ENCODE data around the gene C11orf52. TPM values are rescaled to one million over a fixed set of nuclear protein-coding genes. Genes with fewer than 3 reads are reported as not detected.

Gene C11orf52
- total and polyA plus RNA-seq, 2 of the 13 experiments (the other 11 are each of a cell fraction or from before 2014, with no cell fraction given) = 7.4 to 11.0 TPM

GRCh38 chr11:111936040-111936540 is 17.4 kb downstream of the C11orf52 start:
- BruUV-seq (replicated peaks) = TSS peak; percentile 65
- Histone ChIP-seq H3K4me1 (ENCODE audit: insufficient read depth, low read length) (peaks cover 71% of the 10 kb centered on the region), H3K9ac (ENCODE audit: insufficient read depth, low read depth, low read length) (peak overlapping the region; percentile 68), H3K27ac (ENCODE audit: extremely low read length, insufficient read depth, low read length) (peak overlapping the region; percentile 90), H3K79me2 (ENCODE audit: insufficient read depth, low read length) (peaks cover 16% of the 10 kb centered on the region), H3K4me2 (ENCODE audit: low read depth, low read length) (peak overlapping the region; percentile 98), H4K20me1 (ENCODE audit: insufficient read depth, low read length) (no peaks in the 10 kb centered on the region; the same call in 1 of the 2 replicates), H3K36me3 (replicated peaks in 1 of 2; ENCODE audit: control insufficient read depth in 1 of 2, insufficient read depth in 2 of 2, low read length in 2 of 2) (no peaks in the 10 kb centered on the region), H2AFZ (ENCODE audit: low read length) (peak overlapping the region; percentile 57), H3K27me3 (ENCODE audit: control insufficient read depth in 1 of 2, insufficient read depth in 2 of 2, low read length in 2 of 2) (no peaks in the 10 kb centered on the region), H3K4me3 (replicated peaks in 1 of 3; ENCODE audit: insufficient read depth in 1 of 3, low read depth in 2 of 3, low read length in 3 of 3) (peak overlapping the region; percentile 72 to 85 (median 84)), H3K9me3 (ENCODE audit: low read length) (no peaks in the 10 kb centered on the region)
- ATAC-seq = no peak
- 0% methylated on average over 3 of the region's 3 CpGs for WGBS (ENCODE audit: low lambda C conversion rate)
- ChIA-PET POLR2A (interaction anchor here (0.8 to 4.4 kb wide), 13 partner anchors 9 to 236 kb away, joined by 3 to 66 read pairs (median 6); partner anchors contain the start of genes ALG9, C11orf52, DLAT and SDHD), CTCF (ENCODE audit: low intra/inter-chr PET ratio, low total read pairs) (no interaction called here)
- in situ Hi-C loops (cut with HindIII; ENCODE audit: extremely low pct_ligation_motif_present, low pct_unique_long_range_greater_than_20kb) = loop anchor here (5.0 kb wide), 1 partner anchor 51 kb away; no protein-coding TSS in a partner anchor
- intact Hi-C loops (cut with micrococcal nuclease; ENCODE audit: unreplicated experiment) = loop anchor here (10.0 kb wide), 1 partner anchor 89 kb away; the partner anchor contains the start of gene DLAT
- peak; percentile 34 for DNase-seq (ENCODE audit: low spot score)
- FAIRE-seq = peak; percentile 12
- TF ChIP-seq MTF1 (CRISPR knock-in tag; IDR thresholded peaks at IDR 0.05) = no peak
- TF ChIP-seq NFYB (CRISPR knock-in tag; IDR thresholded peaks at IDR 0.05) = 0 out of 2 replicates have a peak, but pooled peaks have one; percentile 10
- TF ChIP-seq YEATS2 (CRISPR knock-in tag; IDR thresholded peaks at IDR 0.05; ENCODE audit: borderline replicate concordance) = no peak
- peak; percentile 28; the same call in 1 of the 2 replicates for TF ChIP-seq RARA (CRISPR knock-in tag; IDR thresholded peaks at IDR 0.05)
- peak; percentile 31; the same call in 1 of the 2 replicates for TF ChIP-seq ZNF7 (CRISPR knock-in tag; IDR thresholded peaks at IDR 0.05)
- TF ChIP-seq PPARG (CRISPR knock-in tag; conservative IDR thresholded peaks at IDR 0.05) = peak; percentile 29; the same call in 1 of the 2 replicates
- TF ChIP-seq ZNF781 (CRISPR knock-in tag; IDR thresholded peaks at IDR 0.05; ENCODE audit: borderline replicate concordance, not compliant biosample characterization) = no peak
- TF ChIP-seq NR2F6 (IDR thresholded peaks at IDR 0.05) = no peak
- TF ChIP-seq NR2F6 (CRISPR knock-in tag; IDR thresholded peaks at IDR 0.05) = peak; percentile 39; the same call in 1 of the 2 replicates
- no peak for TF ChIP-seq ZNF318 (CRISPR knock-in tag; IDR thresholded peaks at IDR 0.05)
- TF ChIP-seq ZBTB3 (CRISPR knock-in tag; IDR thresholded peaks at IDR 0.05; ENCODE audit: borderline replicate concordance, low read depth) = 0 out of 2 replicates have a peak, but pooled peaks have one; percentile 5
- TF ChIP-seq THAP11 (CRISPR knock-in tag; IDR thresholded peaks at IDR 0.05) = 0 out of 2 replicates have a peak, but pooled peaks have one; percentile 4
- TF ChIP-seq ZNF850 (CRISPR knock-in tag; conservative IDR thresholded peaks at IDR 0.05) = no peak
